IMR-90 (cell line): ENCODE data around the gene WDR46. TPM values are rescaled to one million over a fixed set of nuclear protein-coding genes. Genes with fewer than 3 reads are reported as not detected.

Experiments
- ATAC-seq: fragments of 200-7000 bp; cut with Tn5 transposase; 2 replicates; pipeline ENCODE4 v1.9.1; 2020; ENCODE audit warnings: low read depth, mild to moderate bottlenecking, moderate library complexity
- BruUV-seq: library from RNA; stranded (reverse); fragments of 400-500 nt; replicated peaks from 2 replicates; lab custom pipeline; 2021; lab: Mats Ljungman, UMichigan
- CTCF ChIA-PET: fragments of 300-600 bp; formaldehyde crosslinking; extraction: SDS; loops from one replicate; lab custom pipeline; 2021; ENCODE audit warnings: antibody characterized with exemption; lab: Yijun Ruan, JAX
- POLR2A ChIA-PET: fragments of 300-600 bp; sonication (Branson Sonifier 250); formaldehyde crosslinking; loops from one replicate; lab custom pipeline; 2022; ENCODE audit warnings: antibody characterized with exemption; ENCODE audit not compliant: unreplicated experiment; lab: Charles Lee
- DNase-seq: peaks from one replicate; pipeline ENCODE4 v3.0.0; 2013
- H2AFZ ChIP-seq: replicated peaks from 2 replicates; pipeline ENCODE3; 2013; ENCODE audit warnings: low read length, mild to moderate bottlenecking; ENCODE audit not compliant: poor library complexity
- H2AK5ac ChIP-seq: 2 replicates; pipeline ENCODE4 v1.6.1; 2013; ENCODE audit warnings: low read depth, low read length, inconsistent platforms
- H2AK9ac ChIP-seq: replicated peaks from 2 replicates; pipeline ENCODE3; 2013; ENCODE audit warnings: mild to moderate bottlenecking, low read depth, low read length, moderate library complexity; ENCODE audit not compliant: poor library complexity
- H2BK120ac ChIP-seq: 2 replicates; pipeline ENCODE4 v1.6.1; 2013; ENCODE audit warnings: low read depth, low read length, inconsistent platforms
- H2BK15ac ChIP-seq: 3 replicates; pipeline ENCODE4 v1.6.1; 2013; ENCODE audit warnings: low read depth, low read length, inconsistent platforms
- H2BK20ac ChIP-seq: 2 replicates; pipeline ENCODE4 v1.6.1; 2013; ENCODE audit warnings: low read depth, mild to moderate bottlenecking, inconsistent platforms, low read length, moderate library complexity
- H2BK5ac ChIP-seq: 2 replicates; pipeline ENCODE4 v1.6.1; 2013; ENCODE audit warnings: mild to moderate bottlenecking, low read depth, low read length, inconsistent platforms; ENCODE audit not compliant: poor library complexity, severe bottlenecking
- H3K14ac ChIP-seq: replicated peaks from 2 replicates; pipeline ENCODE4 v1.6.1; 2013; ENCODE audit warnings: low read depth, low read length, inconsistent platforms
- H3K18ac ChIP-seq: 2 replicates; pipeline ENCODE4 v1.6.1; 2013; ENCODE audit warnings: low read depth, low read length, control low read depth
- H3K23ac ChIP-seq: 2 replicates; pipeline ENCODE4 v1.6.1; 2013; ENCODE audit warnings: low read depth, low read length, inconsistent platforms
- H3K27ac ChIP-seq: 2 replicates; pipeline ENCODE4 v1.5.1; 2013; ENCODE audit warnings: mild to moderate bottlenecking, control low read depth, low read length; ENCODE audit not compliant: insufficient read depth
- H3K27me3 ChIP-seq: 2 replicates; pipeline ENCODE4 v1.6.1; 2013; ENCODE audit warnings: low read length; ENCODE audit not compliant: control insufficient read depth, insufficient read depth
- H3K36me3 ChIP-seq: 2 replicates; pipeline ENCODE4 v1.6.1; 2013; ENCODE audit warnings: low read length, mixed read lengths; ENCODE audit not compliant: control insufficient read depth, insufficient read depth
- H3K4ac ChIP-seq: 2 replicates; pipeline ENCODE4 v1.6.1; 2013; ENCODE audit warnings: low read depth, low read length, inconsistent platforms
- H3K4me1 ChIP-seq: 2 replicates; pipeline ENCODE4 v1.6.1; 2013; ENCODE audit warnings: low read length, mixed read lengths; ENCODE audit not compliant: control insufficient read depth, insufficient read depth
- H3K4me2 ChIP-seq: 2 replicates; pipeline ENCODE4 v1.6.1; 2013; ENCODE audit warnings: low read depth, mild to moderate bottlenecking, control low read depth, low read length, moderate library complexity
- H3K4me3 ChIP-seq: 2 replicates; pipeline ENCODE4 v1.5.1; 2013; ENCODE audit warnings: low read depth, mild to moderate bottlenecking, control low read depth, low read length, moderate library complexity; ENCODE audit not compliant: insufficient read depth
- H3K56ac ChIP-seq: 2 replicates; pipeline ENCODE4 v1.6.1; 2013; ENCODE audit warnings: low read length, inconsistent platforms; ENCODE audit not compliant: insufficient read depth; ENCODE audit errors: extremely low read depth
- H3K79me1 ChIP-seq, 2 experiments: 2 replicates each; pipeline ENCODE4 v1.6.1; 2013; ENCODE audit warnings: low read length in 2 of 2, inconsistent platforms in 1 of 2, low read depth in 1 of 2
- H3K9ac ChIP-seq: 2 replicates; pipeline ENCODE4 v1.6.1; 2013; ENCODE audit warnings: low read depth, low read length, control low read depth
- H3K9me1 ChIP-seq: 2 replicates; pipeline ENCODE4 v1.6.1; 2013; ENCODE audit warnings: low read length, inconsistent platforms; ENCODE audit not compliant: insufficient read depth
- H3K9me3 ChIP-seq: 2 replicates; pipeline ENCODE4 v1.6.1; 2013; ENCODE audit warnings: low read length; ENCODE audit not compliant: control insufficient read depth, insufficient read depth
- H4K20me1 ChIP-seq: 2 replicates; pipeline ENCODE4 v1.6.1; 2013; ENCODE audit warnings: low read length, inconsistent platforms; ENCODE audit not compliant: insufficient read depth
- H4K5ac ChIP-seq: 2 replicates; pipeline ENCODE4 v1.6.1; 2013; ENCODE audit warnings: mild to moderate bottlenecking, low read depth, low read length, control low read depth
- H4K8ac ChIP-seq, 2 experiments: 2 replicates each; pipeline ENCODE4 v1.6.1; 2013; ENCODE audit warnings: low read depth in 2 of 2, low read length in 2 of 2, control low read depth in 1 of 2, inconsistent platforms in 1 of 2
- H4K91ac ChIP-seq: 2 replicates; pipeline ENCODE4 v1.6.1; 2013; ENCODE audit warnings: low read depth, low read length, inconsistent platforms; ENCODE audit not compliant: insufficient read depth
- BHLHE40 ChIP-seq: fragments of 150-350 bp; IDR thresholded peaks from 2 replicates; pipeline ENCODE4 v1.6.1; 2016; ENCODE audit warnings: mild to moderate bottlenecking, low read depth, low read length
- CEBPB ChIP-seq: IDR thresholded peaks from 2 replicates; pipeline ENCODE4 v1.6.1; 2012; ENCODE audit warnings: low read depth, low read length, improper control_type of control experiment
- CHD1 ChIP-seq: IDR thresholded peaks from 2 replicates; pipeline ENCODE4 v1.6.1; 2012; ENCODE audit warnings: low read depth, low read length, improper control_type of control experiment
- FOS ChIP-seq: fragments of 150-350 bp; IDR thresholded peaks from 2 replicates; pipeline ENCODE4 v1.6.1; 2016; ENCODE audit warnings: low read depth, low read length
- MAFK ChIP-seq: IDR thresholded peaks from 2 replicates; pipeline ENCODE4 v1.6.1; 2012; ENCODE audit warnings: low read depth, low read length, improper control_type of control experiment
- MAZ ChIP-seq: IDR thresholded peaks from 2 replicates; pipeline ENCODE4 v1.6.1; 2012; ENCODE audit warnings: low read depth, mild to moderate bottlenecking, low read length, improper control_type of control experiment, moderate library complexity, borderline replicate concordance
- MXI1 ChIP-seq: IDR thresholded peaks from 2 replicates; pipeline ENCODE4 v1.6.1; 2012; ENCODE audit warnings: low read depth, mild to moderate bottlenecking, low read length, moderate library complexity, borderline replicate concordance
- NFE2L2 ChIP-seq: fragments of 150-350 bp; IDR thresholded peaks from 2 replicates; pipeline ENCODE4 v1.6.1; 2016; ENCODE audit warnings: low read depth, mild to moderate bottlenecking, low read length
- POLR2A ChIP-seq: IDR thresholded peaks from 2 replicates; pipeline ENCODE4 v1.6.1; 2012; ENCODE audit warnings: mild to moderate bottlenecking, low read depth, low read length
- RAD21 ChIP-seq: IDR thresholded peaks from 2 replicates; pipeline ENCODE4 v1.6.1; 2012; ENCODE audit warnings: low read length, improper control_type of control experiment
- RCOR1 ChIP-seq: IDR thresholded peaks from 2 replicates; pipeline ENCODE4 v1.6.1; 2012; ENCODE audit warnings: mild to moderate bottlenecking, low read length, improper control_type of control experiment; ENCODE audit not compliant: insufficient replicate concordance
- WGBS, 2 experiments: methylation state at CpG; one replicate each; pipeline versions ENCODE4 v1.1.5 to v1.1.7; 2013; ENCODE audit warnings: missing lambda C conversion rate in 2 of 2; ENCODE audit not compliant: insufficient read length in 1 of 2; ENCODE audit errors: extremely low coverage in 2 of 2; 5-methylcytosine and 5-hydroxymethylcytosine counted together
- dilution Hi-C: fragments of 300-500 bp; cut with HindIII; formaldehyde crosslinking; loops from one replicate; pipeline ENCODE4 v1.14.3; 2018; ENCODE audit warnings: low sequenced_read_pairs; ENCODE audit not compliant: unreplicated experiment
- in situ Hi-C: fragments of 300-500 bp; cut with MboI; formaldehyde crosslinking; loops from 3 replicates; pipeline ENCODE4 v1.14.3; 2019; ENCODE audit warnings: low sequenced_read_pairs, inconsistent platforms, mixed read lengths
- intact Hi-C: fragments of 100-400 bp; cut with micrococcal nuclease; formaldehyde crosslinking; loops from 2 replicates; pipeline ENCODE4 v1.10.0; 2022
- polyA plus RNA-seq, 3 experiments: library from polyadenylated mRNA; depleted of rRNA; stranded (reverse); fragments of >200 nt; gene quantifications; 2 replicates each; pipeline ENCODE4 v1.2.3, GENCODE V29; 2012; ENCODE audit warnings: low replicate concordance in 1 of 3
- total RNA-seq: library from RNA; depleted of rRNA; stranded (reverse); fragments of >200 nt; gene quantifications from 2 replicates; pipeline ENCODE4 v1.2.3, GENCODE V29; 2012
- TF ChIP-seq, protein P1 (sequence below): conservative IDR thresholded peaks from 2 replicates; pipeline ENCODE4 v1.5.1; 2012; ENCODE audit warnings: mild to moderate bottlenecking, low read depth, low read length, improper control_type of control experiment
- TF ChIP-seq, protein P2 (sequence below): fragments of 150-350 bp; IDR thresholded peaks from 2 replicates; pipeline ENCODE4 v1.6.1; 2016; ENCODE audit warnings: low read depth, mild to moderate bottlenecking, low read length, moderate library complexity, borderline replicate concordance
- TF ChIP-seq, protein P3 (sequence below): fragments of 150-350 bp; IDR thresholded peaks from 2 replicates; pipeline ENCODE4 v1.6.1; 2017; ENCODE audit warnings: mild to moderate bottlenecking, antibody characterized with exemption, low read length, low read depth

Gene WDR46
- total and polyA plus RNA-seq, 2 of the 4 experiments (the other 2 are of a cell fraction): 73.8 to 81.6 TPM

GRCh38 chr6:33316603-33317418 is 27.8 kb upstream of the WDR46 start:
- Histone ChIP-seq H3K27me3 (no peaks in the 10 kb centered on the region), H2BK5ac (no peak overlapping the region), H3K36me3 (peaks cover 28% of the 10 kb centered on the region), H3K79me1 (peaks cover 41 to 85% of the 10 kb centered on the region in 2 experiments), H3K4me2 (peak overlapping the region; percentile 70), H4K20me1 (peaks cover 20% of the 10 kb centered on the region), H3K4me1 (peaks cover 39% of the 10 kb centered on the region), H2AK9ac (peak overlapping the region; percentile 50), H3K9me1 (peaks cover 22% of the 10 kb centered on the region), H3K18ac (no peak overlapping the region), H3K4me3 (peak overlapping the region; percentile 35), H2BK20ac (no peak overlapping the region), H4K8ac (0 out of 4 replicates have a peak overlapping the region, but pooled peaks of 1 of the 2 experiments have one; percentile 19), H4K5ac (no peak overlapping the region), H2BK120ac (no peak overlapping the region), H2AFZ (no peak overlapping the region), H3K27ac (no peak overlapping the region), H3K23ac (no peak overlapping the region), H3K56ac (no peak overlapping the region), H2BK15ac (no peak overlapping the region), H3K9ac (no peak overlapping the region), H3K9me3 (no peaks in the 10 kb centered on the region), H2AK5ac (0 out of 2 replicates have a peak overlapping the region, but pooled peaks have one; percentile 11), H3K4ac (no peak overlapping the region), H3K14ac (no peak overlapping the region), H4K91ac (no peak overlapping the region)
- in situ Hi-C loops (no loop called here), dilution Hi-C loops (no loop called here), intact Hi-C loops (no loop called here)
- WGBS, 2 experiments: 77% methylated on average over 7 of the region's 19 CpGs; no CpG with 5 or more reads in 1 of the 2 experiments
- DNase-seq: no peak
- ATAC-seq: no peak
- CTCF ChIA-PET: interaction anchor here (0.5 kb wide), 1 partner anchor 68 kb away, joined by 3 read pairs; no protein-coding TSS in a partner anchor
- BruUV-seq: no TSS peak
- POLR2A ChIA-PET: interaction anchor here (0.7 to 1.5 kb wide), 2 partner anchors 28 to 62 kb away, joined by 3 to 6 read pairs; partner anchors contain the start of genes PFDN6 and WDR46
- TF ChIP-seq, protein P1, sequence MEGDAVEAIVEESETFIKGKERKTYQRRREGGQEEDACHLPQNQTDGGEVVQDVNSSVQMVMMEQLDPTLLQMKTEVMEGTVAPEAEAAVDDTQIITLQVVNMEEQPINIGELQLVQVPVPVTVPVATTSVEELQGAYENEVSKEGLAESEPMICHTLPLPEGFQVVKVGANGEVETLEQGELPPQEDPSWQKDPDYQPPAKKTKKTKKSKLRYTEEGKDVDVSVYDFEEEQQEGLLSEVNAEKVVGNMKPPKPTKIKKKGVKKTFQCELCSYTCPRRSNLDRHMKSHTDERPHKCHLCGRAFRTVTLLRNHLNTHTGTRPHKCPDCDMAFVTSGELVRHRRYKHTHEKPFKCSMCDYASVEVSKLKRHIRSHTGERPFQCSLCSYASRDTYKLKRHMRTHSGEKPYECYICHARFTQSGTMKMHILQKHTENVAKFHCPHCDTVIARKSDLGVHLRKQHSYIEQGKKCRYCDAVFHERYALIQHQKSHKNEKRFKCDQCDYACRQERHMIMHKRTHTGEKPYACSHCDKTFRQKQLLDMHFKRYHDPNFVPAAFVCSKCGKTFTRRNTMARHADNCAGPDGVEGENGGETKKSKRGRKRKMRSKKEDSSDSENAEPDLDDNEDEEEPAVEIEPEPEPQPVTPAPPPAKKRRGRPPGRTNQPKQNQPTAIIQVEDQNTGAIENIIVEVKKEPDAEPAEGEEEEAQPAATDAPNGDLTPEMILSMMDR: no peak
- TF ChIP-seq BHLHE40 (no peak), CEBPB (no peak), FOS (no peak), MAFK (no peak), RAD21 (no peak), NFE2L2 (no peak), RCOR1 (no peak), MAZ (no peak), POLR2A (no peak), MXI1 (no peak), CHD1 (no peak)
- TF ChIP-seq, protein P2, sequence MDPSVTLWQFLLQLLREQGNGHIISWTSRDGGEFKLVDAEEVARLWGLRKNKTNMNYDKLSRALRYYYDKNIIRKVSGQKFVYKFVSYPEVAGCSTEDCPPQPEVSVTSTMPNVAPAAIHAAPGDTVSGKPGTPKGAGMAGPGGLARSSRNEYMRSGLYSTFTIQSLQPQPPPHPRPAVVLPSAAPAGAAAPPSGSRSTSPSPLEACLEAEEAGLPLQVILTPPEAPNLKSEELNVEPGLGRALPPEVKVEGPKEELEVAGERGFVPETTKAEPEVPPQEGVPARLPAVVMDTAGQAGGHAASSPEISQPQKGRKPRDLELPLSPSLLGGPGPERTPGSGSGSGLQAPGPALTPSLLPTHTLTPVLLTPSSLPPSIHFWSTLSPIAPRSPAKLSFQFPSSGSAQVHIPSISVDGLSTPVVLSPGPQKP: no peak
- TF ChIP-seq, protein P3, sequence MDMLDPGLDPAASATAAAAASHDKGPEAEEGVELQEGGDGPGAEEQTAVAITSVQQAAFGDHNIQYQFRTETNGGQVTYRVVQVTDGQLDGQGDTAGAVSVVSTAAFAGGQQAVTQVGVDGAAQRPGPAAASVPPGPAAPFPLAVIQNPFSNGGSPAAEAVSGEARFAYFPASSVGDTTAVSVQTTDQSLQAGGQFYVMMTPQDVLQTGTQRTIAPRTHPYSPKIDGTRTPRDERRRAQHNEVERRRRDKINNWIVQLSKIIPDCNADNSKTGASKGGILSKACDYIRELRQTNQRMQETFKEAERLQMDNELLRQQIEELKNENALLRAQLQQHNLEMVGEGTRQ: no peak
